Left renal pelvis (tissue), 4 donors: ENCODE measurements around the gene FREM1. TPM values are rescaled to one million over a fixed set of nuclear protein-coding genes. Genes with fewer than 3 reads are reported as not detected.

Experiments used
- DNase-seq, 4 donors: peaks; one replicate each; pipeline ENCODE4 v3.0.0-alpha.2; 2013; ENCODE audit warnings: low read depth in 4 of 4, low spot score in 3 of 4
- polyA plus RNA-seq, 4 donors: library from polyadenylated mRNA; unstranded; fragments of 120-200 nt; gene quantifications; one replicate each; pipeline ENCODE4 v1.2.1, GENCODE V29; 2013; ENCODE audit not compliant: insufficient read length in 4 of 4

FREM1 gene
- polyA plus RNA-seq, 4 donors: 24.0 to 184 (median 169) TPM

DNA sequence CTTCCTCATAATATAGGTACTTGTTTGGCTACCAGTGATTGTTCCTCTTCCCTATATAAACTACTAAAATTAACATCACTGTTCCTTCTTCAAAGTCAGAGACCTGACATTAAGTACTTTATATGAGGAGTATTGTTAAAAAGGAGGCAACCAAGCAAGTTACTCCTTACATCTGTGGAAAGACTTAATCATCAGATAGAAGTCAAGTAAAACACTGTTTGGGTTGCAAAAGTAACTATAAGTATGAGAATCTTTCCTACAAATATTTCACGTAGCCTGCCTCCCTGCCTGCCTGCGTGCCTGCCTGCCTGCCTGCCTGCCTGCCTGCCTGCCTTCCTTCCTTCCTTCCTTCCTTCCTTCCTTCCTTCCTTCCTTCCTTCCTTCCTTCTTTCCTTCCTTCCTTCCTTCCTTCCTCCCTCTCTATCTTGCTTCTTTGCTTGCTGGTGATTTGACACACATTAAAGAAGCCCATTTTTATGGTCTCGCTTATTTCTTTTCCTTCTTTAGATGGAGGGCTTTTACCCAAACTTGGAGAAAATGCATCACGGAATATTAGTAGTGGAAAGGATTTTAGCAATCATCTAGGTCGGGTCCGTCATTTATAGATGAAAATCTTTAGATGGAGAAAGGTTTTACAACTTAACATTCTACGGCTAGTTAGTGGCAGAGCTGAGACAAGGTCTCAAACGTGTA lies 190.9 kb downstream of the FREM1 start:
- DNase-seq: no peak

DNA sequence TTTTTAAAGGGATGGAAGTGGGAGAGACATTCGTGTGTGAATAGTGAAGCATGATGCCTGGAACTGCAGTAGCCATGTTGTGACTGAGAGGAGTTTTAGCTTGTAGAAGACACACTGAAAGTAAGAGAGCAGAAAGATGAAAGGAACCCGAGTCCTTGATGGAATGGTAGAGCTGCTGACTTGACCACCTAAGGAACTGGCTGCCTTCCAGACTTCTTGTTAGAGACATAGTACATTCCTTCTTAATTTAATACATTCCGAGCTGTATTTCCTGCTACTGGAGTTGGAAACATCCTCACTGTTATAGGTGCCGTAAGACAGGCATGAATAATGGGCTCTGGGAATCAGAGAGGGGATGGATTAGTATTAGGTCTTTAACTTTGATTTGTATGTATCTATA lies 195.1 kb downstream of the FREM1 start:
- DNase-seq: no peak

DNA sequence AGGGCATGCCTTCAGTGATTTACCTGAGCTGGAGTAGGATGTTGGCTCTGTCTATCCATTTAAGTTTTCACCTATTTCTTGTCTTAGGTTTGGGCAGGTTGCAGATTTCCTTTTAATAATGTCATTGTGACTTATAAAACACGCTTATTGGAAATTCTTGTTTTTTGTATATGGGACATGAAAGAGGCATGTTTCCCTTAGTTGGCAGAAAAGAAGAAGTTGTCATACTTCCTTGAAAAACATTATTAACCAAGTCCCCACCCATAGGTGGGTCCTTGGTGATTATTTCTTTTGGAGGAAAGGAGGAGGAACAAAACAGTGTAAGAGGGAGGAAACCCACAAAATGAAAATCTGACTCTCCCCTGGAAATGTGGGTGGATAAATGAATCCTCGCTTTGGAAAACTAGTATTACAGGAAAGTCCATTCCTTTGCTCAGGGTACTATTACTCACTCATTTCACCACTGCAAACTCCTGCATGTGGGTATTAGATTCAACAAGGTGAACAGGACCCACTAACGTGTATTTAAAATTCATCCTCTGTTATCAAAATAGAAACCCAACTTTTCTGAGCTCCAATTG lies 197.0 kb downstream of the FREM1 start:
- DNase-seq: no peak

DNA sequence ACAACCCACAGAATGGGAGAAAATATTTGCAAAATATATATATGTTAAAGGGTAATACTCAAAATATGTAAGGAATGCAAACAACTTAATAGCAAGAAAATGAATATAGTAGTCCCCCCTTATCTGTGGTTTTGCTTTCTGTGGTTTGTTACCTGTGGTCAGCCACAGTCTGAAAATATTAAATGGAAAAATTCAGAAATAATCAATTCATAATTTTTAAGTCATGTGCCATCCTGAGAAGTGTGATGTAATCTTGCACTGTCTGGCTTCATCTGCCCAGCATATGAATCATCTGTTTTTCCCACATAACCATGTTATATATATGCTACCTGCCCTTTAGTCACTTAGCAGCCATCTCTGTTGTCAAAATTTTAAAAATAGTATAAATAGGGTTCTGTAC lies 199.4 kb downstream of the FREM1 start:
- DNase-seq: no peak

DNA sequence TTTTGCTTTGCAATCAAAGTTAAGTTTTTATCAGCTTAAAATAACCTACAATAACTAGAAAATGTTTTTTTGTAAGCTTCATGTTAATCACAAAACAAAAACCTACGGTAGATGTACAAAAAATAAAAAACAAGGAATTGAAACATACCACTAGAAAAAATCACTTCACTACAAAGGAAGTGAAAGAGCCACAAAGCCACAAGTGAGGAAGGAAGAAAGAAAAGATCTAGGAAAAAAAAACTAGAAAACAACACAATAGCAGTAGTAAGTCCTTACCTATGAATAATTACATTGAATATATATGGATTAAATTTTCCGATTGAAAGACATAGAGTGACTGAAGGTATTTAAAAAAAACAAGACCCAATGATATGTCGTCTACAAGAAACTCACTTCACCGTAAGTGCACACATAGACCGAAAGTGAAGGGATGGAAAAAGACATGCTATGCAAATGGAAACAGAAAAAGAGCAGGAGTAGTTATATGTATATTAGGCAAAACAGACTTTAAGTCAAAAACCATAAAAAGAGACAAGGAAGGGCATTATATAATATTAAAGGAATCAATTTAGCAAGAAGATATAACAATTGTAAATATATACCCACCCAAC lies 203.6 kb downstream of the FREM1 start:
- DNase-seq: no peak

DNA sequence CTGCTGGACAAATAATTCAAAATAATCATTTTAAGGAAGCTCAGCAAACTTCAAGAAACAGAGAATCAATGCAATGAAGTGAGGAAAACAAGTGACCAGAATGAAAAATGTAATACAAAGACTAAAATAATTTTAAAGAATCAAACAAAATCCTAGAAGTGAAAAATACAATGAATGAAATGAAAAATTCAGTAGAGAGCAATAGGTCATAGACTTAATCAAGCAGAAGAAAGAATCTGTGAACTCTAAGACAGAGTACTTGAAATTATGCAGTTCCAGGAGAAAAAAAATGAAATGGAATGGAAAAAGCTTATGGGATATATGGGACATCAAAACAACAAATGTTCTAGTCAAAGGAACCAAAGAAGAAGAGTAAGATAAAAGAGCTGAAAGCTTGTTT lies 205.1 kb downstream of the FREM1 start:
- no peak for DNase-seq

DNA sequence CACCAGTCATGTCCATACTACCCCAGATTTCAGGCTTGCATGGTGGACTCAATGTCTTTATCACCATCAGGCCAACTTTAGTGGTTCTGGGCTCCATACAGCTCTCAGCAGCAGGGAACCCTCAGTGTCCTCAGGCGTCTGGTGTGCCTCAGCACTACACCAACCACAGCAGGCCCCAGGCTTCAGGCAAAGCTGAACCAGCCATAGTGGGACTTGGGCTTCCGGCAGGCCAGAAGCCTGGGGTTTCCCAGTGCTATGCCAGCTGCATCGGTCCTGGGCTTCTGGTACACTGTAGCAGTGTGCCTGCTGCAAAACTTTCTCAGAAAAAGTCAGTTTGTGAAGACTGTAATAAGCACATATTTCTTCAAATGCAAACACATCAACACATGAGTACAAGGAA lies 205.9 kb downstream of the FREM1 start:
- no peak for DNase-seq

DNA sequence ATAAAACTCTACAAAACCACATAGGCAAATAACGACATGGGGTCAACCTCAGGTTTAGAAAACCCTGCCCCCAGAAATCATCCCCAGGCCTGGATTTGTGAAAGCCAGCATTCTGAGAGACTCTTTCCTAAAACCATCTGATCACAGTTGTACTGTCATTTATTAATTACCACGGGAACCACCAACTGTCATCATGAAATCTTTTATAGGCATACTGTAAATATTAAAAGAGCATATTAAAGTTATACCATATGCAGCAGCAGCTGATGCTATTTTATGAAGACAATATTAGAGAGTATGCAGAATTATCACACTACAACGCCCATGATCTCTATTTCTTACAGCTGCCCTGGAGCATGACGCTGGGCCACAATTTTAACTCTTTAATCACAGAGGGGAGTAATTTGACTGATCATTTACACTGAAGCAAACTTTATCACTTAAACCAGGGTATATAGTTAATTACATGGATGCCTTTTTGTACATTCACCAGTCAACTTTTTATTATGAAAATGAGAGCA lies 208.0 kb downstream of the FREM1 start:
- no peak for DNase-seq

DNA sequence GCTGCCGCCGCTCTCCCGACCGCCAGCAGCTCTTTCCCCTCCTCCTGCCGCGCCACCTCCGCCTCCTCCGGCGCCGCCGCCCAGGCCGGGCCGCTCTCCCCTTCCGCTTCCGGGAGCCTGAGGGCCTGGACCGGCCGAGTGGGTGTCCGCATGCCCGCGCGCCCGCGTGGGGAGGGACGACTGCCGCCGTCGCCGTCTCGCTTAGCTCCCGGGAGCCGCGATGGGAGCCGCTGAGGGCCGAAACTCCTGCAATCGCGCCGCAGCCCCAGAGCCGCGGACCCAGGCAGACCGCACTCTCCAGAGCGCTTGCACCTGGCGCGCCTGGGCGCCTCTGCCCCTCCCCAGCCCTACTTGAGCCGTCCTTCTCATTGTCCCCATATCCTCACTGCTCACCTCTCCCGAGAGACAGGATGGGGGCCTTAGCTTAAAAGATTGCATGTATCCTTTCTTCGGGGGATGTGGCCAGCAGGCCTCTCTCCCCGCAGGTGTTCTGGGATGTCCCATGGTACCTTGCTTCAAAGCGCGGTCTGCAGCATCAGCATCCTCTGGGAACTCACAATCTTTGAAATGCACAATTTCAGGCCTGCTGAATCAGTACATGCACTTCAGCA lies 216.9 kb downstream of the FREM1 start, which contains the start of gene ZDHHC21:
Gene ZDHHC21, minus strand, starts transcription at position 182 of the 611 bp plus-strand sequence. CDS start 19,092 bp downstream, outside the sequence.
- DNase-seq: peak in 2 of 4 donors; percentile 35 to 44

DNA sequence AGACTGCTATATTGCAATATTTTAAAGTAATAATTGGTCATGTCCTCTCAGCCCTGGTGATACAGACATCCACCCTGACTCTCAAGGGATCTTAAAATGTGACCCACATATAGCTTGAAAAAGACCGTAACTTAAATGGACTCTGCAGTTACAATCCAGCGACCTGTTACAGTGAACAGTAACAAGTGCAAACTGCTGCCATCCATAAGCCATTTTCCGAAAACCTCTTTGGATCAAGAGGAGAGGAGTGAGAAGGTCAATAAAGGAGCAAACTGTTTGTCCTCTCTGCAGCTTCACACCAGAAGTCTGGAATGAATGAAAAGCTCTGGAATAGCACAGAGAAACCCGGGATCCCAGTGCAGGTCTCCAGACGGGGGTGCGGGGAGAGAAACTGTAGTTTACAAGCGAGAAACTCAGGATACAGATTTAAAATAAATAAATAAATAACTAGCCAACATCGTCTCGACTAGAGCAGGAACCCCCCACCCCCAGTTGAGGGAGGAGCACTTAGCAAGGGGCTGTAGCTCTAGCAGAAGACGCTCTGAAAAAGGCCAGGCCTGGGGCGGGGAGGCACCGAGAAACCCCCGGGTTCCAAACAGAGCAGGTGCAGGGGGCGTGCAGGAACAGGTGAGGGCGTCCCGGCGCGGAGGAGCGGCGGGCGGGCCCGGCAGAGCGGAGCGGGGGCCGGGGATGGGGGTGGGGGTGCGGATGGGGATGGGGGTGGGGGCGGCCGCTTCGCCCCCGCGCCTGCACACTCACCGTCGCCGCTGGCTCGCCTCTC lies 217.6 kb downstream of the FREM1 start:
- DNase-seq: peak in 2 of 4 donors; percentile 12 to 14

DNA sequence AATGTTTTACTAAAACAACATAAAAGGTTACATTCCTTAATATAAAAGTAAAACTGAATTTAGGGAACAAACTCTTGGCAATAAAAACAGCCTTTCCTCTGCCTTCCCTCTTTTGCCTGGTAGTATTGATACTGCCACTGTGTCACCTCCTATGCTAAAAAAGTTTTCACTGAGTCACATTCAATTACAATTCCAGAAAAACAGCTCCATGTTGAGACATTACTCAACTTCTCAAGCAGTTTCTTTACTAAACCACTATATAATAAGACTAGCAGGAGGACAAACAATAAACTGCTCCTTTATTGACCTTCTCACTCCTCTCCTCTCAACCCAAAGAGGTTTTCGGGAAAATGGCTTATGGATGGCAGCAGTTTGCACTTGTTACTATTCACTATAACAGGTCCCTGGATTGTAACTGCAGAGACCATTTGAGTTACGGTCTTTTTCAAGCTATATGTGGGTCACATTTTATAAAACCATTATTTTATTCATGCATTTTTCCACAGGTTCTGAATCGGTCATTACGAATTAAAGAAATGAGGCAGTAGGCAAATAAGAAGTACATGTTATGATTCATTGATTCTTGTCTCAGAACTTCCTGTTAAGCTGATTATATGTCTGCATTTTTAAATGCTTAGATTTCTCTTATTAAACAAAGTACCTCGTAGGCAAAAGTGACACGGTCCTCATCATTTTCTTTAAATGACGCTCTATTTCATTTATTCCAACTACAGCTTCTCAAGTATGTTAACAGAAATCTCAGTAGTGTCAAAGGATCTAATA lies 219.1 kb downstream of the FREM1 start:
- DNase-seq: no peak

DNA sequence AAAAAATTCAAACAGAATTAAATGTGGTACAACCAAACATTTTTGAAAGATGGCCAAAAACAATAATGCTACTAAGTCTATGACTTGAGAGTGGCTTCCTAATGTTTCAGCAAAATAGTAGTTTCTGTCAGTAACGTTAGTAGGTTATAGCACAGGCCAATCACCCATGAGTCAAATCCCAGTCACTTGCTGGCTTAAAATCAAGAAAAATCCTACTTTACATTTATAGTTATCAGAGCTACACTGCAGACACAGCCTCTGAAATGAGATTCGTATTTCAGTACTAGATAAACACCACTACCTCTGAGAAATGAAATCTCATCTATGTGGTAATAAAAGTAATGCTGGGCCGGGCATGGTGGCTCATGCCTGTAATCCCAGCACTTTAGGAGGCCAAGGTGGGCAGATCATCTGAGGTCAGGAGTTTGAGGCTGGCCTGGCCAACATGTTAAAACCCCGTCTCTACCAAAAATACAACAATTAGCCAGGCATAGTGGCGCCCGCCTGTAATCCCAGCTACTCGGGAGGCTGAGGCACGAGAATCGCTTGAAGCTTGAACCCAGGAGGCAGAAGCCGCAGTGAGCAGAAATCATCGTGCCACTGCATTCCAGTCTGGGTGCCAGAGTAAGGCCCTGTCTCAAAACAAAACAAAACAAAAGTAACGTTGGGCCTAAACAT lies 223.0 kb downstream of the FREM1 start:
- DNase-seq: no peak

DNA sequence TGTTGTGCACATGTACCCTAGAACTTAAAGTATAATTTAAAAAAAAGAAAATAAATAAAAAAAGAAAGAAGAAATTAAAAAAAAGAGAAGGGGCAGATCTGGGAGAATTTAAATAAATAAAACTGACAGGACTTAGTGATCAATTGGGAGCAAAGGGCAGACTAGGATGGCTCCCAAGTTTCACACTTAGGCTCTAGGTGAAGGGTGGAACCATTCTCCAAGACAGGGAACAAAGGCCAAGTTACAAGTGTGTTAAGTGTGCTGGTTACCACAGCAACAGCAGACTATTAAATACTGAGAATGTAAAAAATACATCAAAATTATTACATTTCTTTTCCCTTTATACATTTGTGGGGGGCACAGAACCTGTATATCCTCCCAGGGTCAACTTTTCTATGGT lies 224.1 kb downstream of the FREM1 start:
- no peak for DNase-seq

Other genes with a start within 250 kb of the FREM1 start
- 10 to 100 TPM; 14.2 to 22.7 (median 20.3) TPM for gene ZDHHC21, start 217.0 kb downstream of the FREM1 start, polyA plus RNA-seq
- 1 to 10 TPM in 1 of 4 donors, under 1 TPM in 2, not detected in 1; 0.44 to 1.8 (median 0.98) TPM for gene CER1, start 187.7 kb downstream of the FREM1 start, polyA plus RNA-seq